Gastrocnemius medialis (tissue), 4 donors: Measurements from ENCODE around the gene RUNX1. TPM values are rescaled to one million over a fixed set of nuclear protein-coding genes. Genes with fewer than 3 reads are reported as not detected.

Source experiments
- ATAC-seq, 2 donors: fragments of 150-250 bp; one replicate each; pipeline ENCODE4 v1.9.1; 2016
- DNase-seq, 2 donors: peaks; one replicate each; pipeline ENCODE4 v3.0.0-alpha.2; 2019
- H3K27ac ChIP-seq, 4 donors: fragments of 200-600 bp; sonication (generic); 1 replicate in 1 of 4; 2 replicates in 3 of 4; pipeline ENCODE4 v1.5.1; 2016 to 2018; ENCODE audit warnings: mild to moderate bottlenecking in 2 of 4, moderate library complexity in 1 of 4
- H3K27me3 ChIP-seq, 3 donors: fragments of 200-600 bp; sonication (generic) in 2 of 3; 1 replicate in 1 of 3; 2 replicates in 2 of 3; pipeline versions ENCODE4 v1.5.1 to v1.6.0; 2016 to 2019; ENCODE audit warnings: mild to moderate bottlenecking in 1 of 3, moderate library complexity in 1 of 3
- H3K36me3 ChIP-seq, 2 donors: fragments of 200-600 bp; sonication (generic) in 1 of 2; one replicate each; pipeline ENCODE4 v1.5.1; 2017 to 2018
- H3K4me1 ChIP-seq, 2 donors: fragments of 200-600 bp; sonication (generic) in 1 of 2; one replicate each; pipeline ENCODE4 v1.5.1; 2016 to 2017; ENCODE audit warnings: mild to moderate bottlenecking in 2 of 2
- H3K4me3 ChIP-seq, 4 donors: fragments of 200-600 bp; sonication (generic) in 3 of 4; 1 replicate in 1 of 4; 2 replicates in 3 of 4; pipeline ENCODE4 v1.5.1; 2016 to 2019; ENCODE audit warnings: mild to moderate bottlenecking in 2 of 4
- H3K9me3 ChIP-seq, 3 donors: fragments of 200-600 bp; sonication (generic) in 2 of 3; 1 replicate in 1 of 3; 2 replicates in 2 of 3; pipeline ENCODE4 v1.5.1; 2016 to 2019
- POLR2A ChIP-seq, 2 donors: fragments of 450-650 bp; IDR thresholded peaks; one replicate each; pipeline ENCODE4 v1.6.1; 2017; ENCODE audit warnings: antibody characterized with exemption in 2 of 2, mild to moderate bottlenecking in 2 of 2, moderate library complexity in 2 of 2
- in situ Hi-C, 4 donors: fragments of 200-750 bp; cut with MboI; loops; one replicate each; pipeline versions ENCODE4 v1.15.0 to v1.8.0; 2017; ENCODE audit warnings: low sequenced_read_pairs in 4 of 4
- intact Hi-C: fragments of 100-400 bp; cut with DNase I; formaldehyde crosslinking; loops from one replicate; pipeline ENCODE4 v1.15.1; 2023; ENCODE audit warnings: low total_unique reads
- total RNA-seq, 4 donors: library from RNA; depleted of rRNA; stranded (reverse); fragments of >200 nt; gene quantifications; one replicate each; pipeline versions ENCODE4 v1.1.0 to v1.2.3, GENCODE V29; 2016
- TF ChIP-seq, protein P1 (sequence below), 5 experiments: fragments of 450-650 bp in 3 of 5; fragments of 200-600 bp in 2 of 5; sonication (generic) in 2 of 5; IDR thresholded peaks in 4 of 5; conservative IDR thresholded peaks in 1 of 5; 1 replicate in 4 of 5; 2 replicates in 1 of 5; pipeline ENCODE4 v1.5.1; 2016 to 2019; ENCODE audit warnings: antibody characterized with exemption in 5 of 5, mild to moderate bottlenecking in 3 of 5, moderate library complexity in 3 of 5

The RUNX1 gene
- total RNA-seq, 4 donors from 2014 or later = 8.0 to 20.9 (median 10.6) TPM

GRCh38 chr21:35011681-35012080 is 37.4 kb downstream of the RUNX1 start:
- H3K27me3 ChIP-seq = no peaks in the 10 kb centered on the region
- intact Hi-C loops = no loop called here
- no peaks in the 10 kb centered on the region for H3K9me3 ChIP-seq
- no peaks in the 10 kb centered on the region for H3K36me3 ChIP-seq
- DNase-seq (no peak), ATAC-seq (no peak)
- in situ Hi-C loops = no loop called here
- TF ChIP-seq, protein P1, sequence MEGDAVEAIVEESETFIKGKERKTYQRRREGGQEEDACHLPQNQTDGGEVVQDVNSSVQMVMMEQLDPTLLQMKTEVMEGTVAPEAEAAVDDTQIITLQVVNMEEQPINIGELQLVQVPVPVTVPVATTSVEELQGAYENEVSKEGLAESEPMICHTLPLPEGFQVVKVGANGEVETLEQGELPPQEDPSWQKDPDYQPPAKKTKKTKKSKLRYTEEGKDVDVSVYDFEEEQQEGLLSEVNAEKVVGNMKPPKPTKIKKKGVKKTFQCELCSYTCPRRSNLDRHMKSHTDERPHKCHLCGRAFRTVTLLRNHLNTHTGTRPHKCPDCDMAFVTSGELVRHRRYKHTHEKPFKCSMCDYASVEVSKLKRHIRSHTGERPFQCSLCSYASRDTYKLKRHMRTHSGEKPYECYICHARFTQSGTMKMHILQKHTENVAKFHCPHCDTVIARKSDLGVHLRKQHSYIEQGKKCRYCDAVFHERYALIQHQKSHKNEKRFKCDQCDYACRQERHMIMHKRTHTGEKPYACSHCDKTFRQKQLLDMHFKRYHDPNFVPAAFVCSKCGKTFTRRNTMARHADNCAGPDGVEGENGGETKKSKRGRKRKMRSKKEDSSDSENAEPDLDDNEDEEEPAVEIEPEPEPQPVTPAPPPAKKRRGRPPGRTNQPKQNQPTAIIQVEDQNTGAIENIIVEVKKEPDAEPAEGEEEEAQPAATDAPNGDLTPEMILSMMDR (IDR thresholded peaks at IDR 0.05 in 4 of 5, conservative IDR thresholded peaks at IDR 0.05 in 1 of 5) = no peak
- no peak for TF ChIP-seq POLR2A (IDR thresholded peaks at IDR 0.05)
- H3K27ac ChIP-seq = no peak overlapping the region
- no peaks in the 10 kb centered on the region for H3K4me1 ChIP-seq
- no peak overlapping the region for H3K4me3 ChIP-seq

- no peak overlapping the region for H3K27ac ChIP-seq
- no peaks in the 10 kb centered on the region for H3K36me3 ChIP-seq
- no peak for TF ChIP-seq POLR2A (IDR thresholded peaks at IDR 0.05)
- TF ChIP-seq, protein P1 (IDR thresholded peaks at IDR 0.05 in 4 of 5, conservative IDR thresholded peaks at IDR 0.05 in 1 of 5) = no peak
- H3K4me3 ChIP-seq = no peak overlapping the region
- ATAC-seq (no peak), DNase-seq (no peak)
- H3K27me3 ChIP-seq = no peaks in the 10 kb centered on the region
- no peaks in the 10 kb centered on the region for H3K4me1 ChIP-seq
- H3K9me3 ChIP-seq = no peaks in the 10 kb centered on the region
- intact Hi-C loops (no loop called here), in situ Hi-C loops (no loop called here)
These were observed 38.7 kb downstream of the RUNX1 start for GRCh38 chr21:35010447-35010846.

- intact Hi-C loops (no loop called here), in situ Hi-C loops (no loop called here)
- no peak for ATAC-seq
- DNase-seq = no peak
- Histone ChIP-seq H3K9me3 (no peaks in the 10 kb centered on the region), H3K4me1 (no peaks in the 10 kb centered on the region), H3K27ac (no peak overlapping the region), H3K4me3 (no peak overlapping the region), H3K27me3 (no peaks in the 10 kb centered on the region), H3K36me3 (no peaks in the 10 kb centered on the region)
- TF ChIP-seq, protein P1 (IDR thresholded peaks at IDR 0.05 in 4 of 5, conservative IDR thresholded peaks at IDR 0.05 in 1 of 5) = no peak
- TF ChIP-seq POLR2A (IDR thresholded peaks at IDR 0.05) = no peak
These were observed 41.8 kb downstream of the RUNX1 start for GRCh38 chr21:35007348-35007747.

- in situ Hi-C loops (no loop called here), intact Hi-C loops (no loop called here)
- H3K9me3 ChIP-seq = no peaks in the 10 kb centered on the region
- no peaks in the 10 kb centered on the region for H3K27me3 ChIP-seq
- TF ChIP-seq, protein P1 (IDR thresholded peaks at IDR 0.05 in 4 of 5, conservative IDR thresholded peaks at IDR 0.05 in 1 of 5) = no peak
- TF ChIP-seq POLR2A (IDR thresholded peaks at IDR 0.05) = no peak
- ATAC-seq (no peak), DNase-seq (no peak)
- no peaks in the 10 kb centered on the region for H3K36me3 ChIP-seq
- no peaks in the 10 kb centered on the region for H3K4me1 ChIP-seq
- H3K4me3 ChIP-seq = no peak overlapping the region
- H3K27ac ChIP-seq = no peak overlapping the region
These were observed 42.3 kb downstream of the RUNX1 start for GRCh38 chr21:35006771-35007170.

DNA sequence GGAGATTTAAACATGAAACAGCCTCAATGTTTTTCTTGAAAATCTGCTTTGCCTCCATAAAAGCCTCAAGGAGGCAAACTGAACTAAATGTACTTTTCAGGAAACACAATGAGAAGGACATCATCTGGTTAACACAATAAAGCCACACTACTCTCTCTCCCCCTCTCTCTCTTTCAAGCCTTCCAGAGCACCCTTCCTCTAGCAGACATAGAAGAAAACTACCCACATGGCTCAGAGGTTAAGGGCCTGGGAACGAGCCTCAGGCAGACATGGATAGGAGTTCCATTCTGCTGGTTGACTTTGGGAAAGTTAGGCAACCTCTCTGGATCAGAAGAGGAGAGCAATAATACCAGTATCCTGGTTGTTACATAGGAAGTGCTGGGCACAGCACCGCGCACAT is 42.9 kb downstream of the RUNX1 start:
- intact Hi-C loops = no loop called here
- Histone ChIP-seq H3K27me3 (no peaks in the 10 kb centered on the region), H3K4me1 (no peaks in the 10 kb centered on the region), H3K4me3 (no peak overlapping the region), H3K36me3 (no peaks in the 10 kb centered on the region), H3K27ac (no peak overlapping the region), H3K9me3 (no peaks in the 10 kb centered on the region)
- no peak for TF ChIP-seq POLR2A (IDR thresholded peaks at IDR 0.05)
- TF ChIP-seq, protein P1 (IDR thresholded peaks at IDR 0.05 in 4 of 5, conservative IDR thresholded peaks at IDR 0.05 in 1 of 5) = no peak
- in situ Hi-C loops = no loop called here
- DNase-seq (no peak), ATAC-seq (no peak)
